Natural killer cell (primary cell): ENCODE measurements around the gene MCAT. TPM values are rescaled to one million over a fixed set of nuclear protein-coding genes. Genes with fewer than 3 reads are reported as not detected.

Experiments
- ATAC-seq, 3 donors: fragments of 150-1000 bp in 2 of 3; fragments of 200-7000 bp in 1 of 3; cut with Tn5 transposase; 1 replicate in 1 of 3; 2 replicates in 2 of 3; pipeline ENCODE4 v1.10.0; 2021; ENCODE audit warnings: mild to moderate bottlenecking in 2 of 3, moderate library complexity in 2 of 3
- DNase-seq, 2 donors: peaks; one replicate each; pipeline versions ENCODE4 v3.0.0 to v3.0.0-alpha.2; 2013 to 2021; ENCODE audit warnings: mixed read lengths in 1 of 2
- H3K27ac ChIP-seq: one replicate; pipeline ENCODE4 v1.5.1; 2013; ENCODE audit warnings: mild to moderate bottlenecking, low read length
- H3K27me3 ChIP-seq: one replicate; pipeline ENCODE4 v1.6.1; 2013; ENCODE audit warnings: low read length; ENCODE audit not compliant: control insufficient read depth, insufficient read depth
- H3K36me3 ChIP-seq: one replicate; pipeline ENCODE4 v1.6.1; 2013; ENCODE audit warnings: low read length; ENCODE audit not compliant: control insufficient read depth, insufficient read depth
- H3K4me1 ChIP-seq: one replicate; pipeline ENCODE4 v1.6.1; 2013; ENCODE audit warnings: low read length; ENCODE audit not compliant: control insufficient read depth, insufficient read depth
- H3K4me3 ChIP-seq: one replicate; pipeline ENCODE4 v1.5.1; 2013; ENCODE audit warnings: low read length
- H3K9me3 ChIP-seq: one replicate; pipeline ENCODE4 v1.6.1; 2013; ENCODE audit warnings: low read length; ENCODE audit not compliant: control insufficient read depth, insufficient read depth
- H3K27ac Mint-ChIP-seq, 2 donors: one replicate each; pipeline ENCODE4 v1.8.0; 2022; ENCODE audit warnings: mild to moderate bottlenecking in 2 of 2, mixed read lengths in 2 of 2, moderate library complexity in 1 of 2
- H3K27me3 Mint-ChIP-seq, 2 donors: one replicate each; pipeline ENCODE4 v1.8.0; 2022; ENCODE audit warnings: low read depth in 2 of 2, mixed read lengths in 2 of 2
- H3K36me3 Mint-ChIP-seq: one replicate; pipeline ENCODE4 v1.8.0; 2022; ENCODE audit warnings: mixed read lengths
- H3K4me1 Mint-ChIP-seq, 2 donors: one replicate each; pipeline ENCODE4 v1.8.0; 2022; ENCODE audit warnings: mixed read lengths in 2 of 2
- H3K4me3 Mint-ChIP-seq: one replicate; pipeline ENCODE4 v1.8.0; 2022; ENCODE audit warnings: mild to moderate bottlenecking, moderate library complexity, mixed read lengths
- H3K9me3 Mint-ChIP-seq, 2 donors: one replicate each; pipeline ENCODE4 v1.8.0; 2022; ENCODE audit warnings: mixed read lengths in 2 of 2
- WGBS: methylation state at CpG from one replicate; pipeline ENCODE4 v1.1.7; 2013; ENCODE audit warnings: missing lambda C conversion rate; ENCODE audit not compliant: insufficient coverage; 5-methylcytosine and 5-hydroxymethylcytosine counted together
- intact Hi-C: fragments of 100-400 bp; cut with micrococcal nuclease; formaldehyde crosslinking; loops from one replicate; pipeline ENCODE4 v1.14.2; 2022
- total RNA-seq, 4 donors: library from RNA; stranded (reverse); fragments of 120-200 nt in 1 of 4; gene quantifications; one replicate each; pipeline versions ENCODE4 v1.2.3 to v1.2.4, GENCODE V29; 2013 to 2022
- TF ChIP-seq, protein P1 (sequence below): fragments of 200-600 bp; IDR thresholded peaks from one replicate; pipeline ENCODE4 v1.8.0; 2022; ENCODE audit warnings: antibody characterized with exemption

Gene MCAT
- total RNA-seq, 3 donors from 2014 or later (not counting 1 experiment from before 2014, with no cell fraction given): 6.5 to 12.4 (median 9.3) TPM

GRCh38 chr22:43183496-43184277 lies 40.5 kb upstream of the MCAT start:
- H3K9me3 ChIP-seq: no peaks in the 10 kb centered on the region
- DNase-seq: no peak
- Mint-ChIP-seq H3K36me3 (no peaks in the 10 kb centered on the region), H3K9me3 (no peaks in the 10 kb centered on the region), H3K27ac (peak overlapping the region; percentile 10 to 48), H3K4me1 (peaks cover 9 to 16% of the 10 kb centered on the region in 2 donors), H3K27me3 (no peaks in the 10 kb centered on the region), H3K4me3 (no peak overlapping the region)
- H3K36me3 ChIP-seq: peaks cover 9% of the 10 kb centered on the region
- no peaks in the 10 kb centered on the region for H3K27me3 ChIP-seq
- TF ChIP-seq, protein P1, sequence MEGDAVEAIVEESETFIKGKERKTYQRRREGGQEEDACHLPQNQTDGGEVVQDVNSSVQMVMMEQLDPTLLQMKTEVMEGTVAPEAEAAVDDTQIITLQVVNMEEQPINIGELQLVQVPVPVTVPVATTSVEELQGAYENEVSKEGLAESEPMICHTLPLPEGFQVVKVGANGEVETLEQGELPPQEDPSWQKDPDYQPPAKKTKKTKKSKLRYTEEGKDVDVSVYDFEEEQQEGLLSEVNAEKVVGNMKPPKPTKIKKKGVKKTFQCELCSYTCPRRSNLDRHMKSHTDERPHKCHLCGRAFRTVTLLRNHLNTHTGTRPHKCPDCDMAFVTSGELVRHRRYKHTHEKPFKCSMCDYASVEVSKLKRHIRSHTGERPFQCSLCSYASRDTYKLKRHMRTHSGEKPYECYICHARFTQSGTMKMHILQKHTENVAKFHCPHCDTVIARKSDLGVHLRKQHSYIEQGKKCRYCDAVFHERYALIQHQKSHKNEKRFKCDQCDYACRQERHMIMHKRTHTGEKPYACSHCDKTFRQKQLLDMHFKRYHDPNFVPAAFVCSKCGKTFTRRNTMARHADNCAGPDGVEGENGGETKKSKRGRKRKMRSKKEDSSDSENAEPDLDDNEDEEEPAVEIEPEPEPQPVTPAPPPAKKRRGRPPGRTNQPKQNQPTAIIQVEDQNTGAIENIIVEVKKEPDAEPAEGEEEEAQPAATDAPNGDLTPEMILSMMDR: no peak
- H3K4me3 ChIP-seq: no peak overlapping the region
- no peak for ATAC-seq
- no peak overlapping the region for H3K27ac ChIP-seq
- intact Hi-C loops: no loop called here
- 72% methylated on average over 12 of the region's 12 CpGs for WGBS
- H3K4me1 ChIP-seq: peaks cover 19% of the 10 kb centered on the region

GRCh38 chr22:43182726-43183125 lies 39.5 kb upstream of the MCAT start:
- no peak overlapping the region for H3K4me3 Mint-ChIP-seq
- H3K27ac Mint-ChIP-seq: no peak overlapping the region
- Histone ChIP-seq H3K9me3 (no peaks in the 10 kb centered on the region), H3K36me3 (peaks cover 9% of the 10 kb centered on the region), H3K27me3 (no peaks in the 10 kb centered on the region), H3K4me1 (peaks cover 16% of the 10 kb centered on the region), H3K4me3 (no peak overlapping the region), H3K27ac (no peak overlapping the region)
- H3K27me3 Mint-ChIP-seq: no peaks in the 10 kb centered on the region
- peaks cover 9 to 13% of the 10 kb centered on the region in 2 donors for H3K4me1 Mint-ChIP-seq
- DNase-seq: no peak
- WGBS: 94% methylated on average over 17 of the region's 17 CpGs
- ATAC-seq: no peak
- intact Hi-C loops: no loop called here
- TF ChIP-seq, protein P1: no peak
- no peaks in the 10 kb centered on the region for H3K36me3 Mint-ChIP-seq
- no peaks in the 10 kb centered on the region for H3K9me3 Mint-ChIP-seq

DNA sequence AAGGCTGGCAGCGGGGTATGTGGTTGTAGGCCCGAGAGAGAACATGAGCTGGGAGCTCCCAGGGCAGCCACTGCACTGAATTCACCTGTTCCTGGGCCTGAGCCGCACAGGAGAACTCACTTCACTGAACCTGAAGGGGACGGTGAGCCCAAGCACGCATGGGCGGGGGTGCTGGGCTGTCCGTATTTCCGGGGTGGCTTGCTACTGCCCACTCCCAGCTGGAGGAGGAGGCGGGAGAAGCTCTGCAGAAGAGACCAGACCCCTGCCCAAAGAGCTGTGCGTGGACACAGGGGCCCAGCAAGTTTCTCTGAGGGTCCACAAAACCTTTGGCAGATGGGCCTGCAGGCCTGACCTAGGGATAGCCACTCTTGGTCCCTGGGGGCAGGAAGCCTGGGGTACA lies 38.9 kb upstream of the MCAT start:
- no peak for DNase-seq
- WGBS: 95% methylated on average over 10 of the region's 10 CpGs
- H3K4me3 Mint-ChIP-seq: no peak overlapping the region
- no peak for ATAC-seq
- peaks cover 9 to 11% of the 10 kb centered on the region in 2 donors for H3K4me1 Mint-ChIP-seq
- TF ChIP-seq, protein P1: no peak
- H3K36me3 ChIP-seq: peaks cover 9% of the 10 kb centered on the region
- H3K4me1 ChIP-seq: peaks cover 14% of the 10 kb centered on the region
- H3K9me3 ChIP-seq: no peaks in the 10 kb centered on the region
- H3K36me3 Mint-ChIP-seq: no peaks in the 10 kb centered on the region
- H3K27ac Mint-ChIP-seq: no peak overlapping the region
- no peaks in the 10 kb centered on the region for H3K27me3 Mint-ChIP-seq
- H3K27me3 ChIP-seq: no peaks in the 10 kb centered on the region
- no peaks in the 10 kb centered on the region for H3K9me3 Mint-ChIP-seq
- H3K4me3 ChIP-seq: no peak overlapping the region
- H3K27ac ChIP-seq: no peak overlapping the region
- intact Hi-C loops: no loop called here
